ENCODE data around the gene KRR1. TPM values are rescaled to one million over a fixed set of nuclear protein-coding genes. Genes with fewer than 3 reads are reported as not detected.

The KRR1 gene
- total RNA-seq, 120 experiments from 2014 or later: 35.1 to 68.2 (median 51.2) TPM

Other genes with a start within 250 kb of the KRR1 start
- gene CAPS2, start 181.3 kb downstream of the KRR1 start, total RNA-seq: 10 to 100 TPM; 26.0 to 75.4 (median 46.0) TPM
- not detected for gene GLIPR1L1, start 176.9 kb downstream of the KRR1 start, total RNA-seq
- 10 to 100 TPM in 1 of 120 experiments, 1 to 10 TPM in 118, under 1 TPM in 1; 0.80 to 10.4 (median 3.9) TPM for gene GLIPR1L2, start 120.5 kb downstream of the KRR1 start, total RNA-seq
- 10 to 100 TPM in 113 of 120 experiments, 1 to 10 TPM in 7; 7.5 to 35.7 (median 20.7) TPM for gene GLIPR1, start 30.9 kb downstream of the KRR1 start, total RNA-seq

Measured in dorsolateral prefrontal cortex (tissue), 118 donors.